Measurements from ENCODE around the gene TEX13A.

GRCh38 chrX:105173071-105173470 is 47.4 kb downstream of the TEX13A start:
- TF ChIP-seq, protein P1, sequence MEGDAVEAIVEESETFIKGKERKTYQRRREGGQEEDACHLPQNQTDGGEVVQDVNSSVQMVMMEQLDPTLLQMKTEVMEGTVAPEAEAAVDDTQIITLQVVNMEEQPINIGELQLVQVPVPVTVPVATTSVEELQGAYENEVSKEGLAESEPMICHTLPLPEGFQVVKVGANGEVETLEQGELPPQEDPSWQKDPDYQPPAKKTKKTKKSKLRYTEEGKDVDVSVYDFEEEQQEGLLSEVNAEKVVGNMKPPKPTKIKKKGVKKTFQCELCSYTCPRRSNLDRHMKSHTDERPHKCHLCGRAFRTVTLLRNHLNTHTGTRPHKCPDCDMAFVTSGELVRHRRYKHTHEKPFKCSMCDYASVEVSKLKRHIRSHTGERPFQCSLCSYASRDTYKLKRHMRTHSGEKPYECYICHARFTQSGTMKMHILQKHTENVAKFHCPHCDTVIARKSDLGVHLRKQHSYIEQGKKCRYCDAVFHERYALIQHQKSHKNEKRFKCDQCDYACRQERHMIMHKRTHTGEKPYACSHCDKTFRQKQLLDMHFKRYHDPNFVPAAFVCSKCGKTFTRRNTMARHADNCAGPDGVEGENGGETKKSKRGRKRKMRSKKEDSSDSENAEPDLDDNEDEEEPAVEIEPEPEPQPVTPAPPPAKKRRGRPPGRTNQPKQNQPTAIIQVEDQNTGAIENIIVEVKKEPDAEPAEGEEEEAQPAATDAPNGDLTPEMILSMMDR (IDR thresholded peaks at IDR 0.05) = no peak
- TF ChIP-seq EP300 (IDR thresholded peaks at IDR 0.05) = no peak
- TF ChIP-seq POLR2A (IDR thresholded peaks at IDR 0.05) = no peak
- TF ChIP-seq POLR2AphosphoS5 (IDR thresholded peaks at IDR 0.05) = no peak
